ENCODE results near the gene RPUSD4.

The RPUSD4 gene

DNA sequence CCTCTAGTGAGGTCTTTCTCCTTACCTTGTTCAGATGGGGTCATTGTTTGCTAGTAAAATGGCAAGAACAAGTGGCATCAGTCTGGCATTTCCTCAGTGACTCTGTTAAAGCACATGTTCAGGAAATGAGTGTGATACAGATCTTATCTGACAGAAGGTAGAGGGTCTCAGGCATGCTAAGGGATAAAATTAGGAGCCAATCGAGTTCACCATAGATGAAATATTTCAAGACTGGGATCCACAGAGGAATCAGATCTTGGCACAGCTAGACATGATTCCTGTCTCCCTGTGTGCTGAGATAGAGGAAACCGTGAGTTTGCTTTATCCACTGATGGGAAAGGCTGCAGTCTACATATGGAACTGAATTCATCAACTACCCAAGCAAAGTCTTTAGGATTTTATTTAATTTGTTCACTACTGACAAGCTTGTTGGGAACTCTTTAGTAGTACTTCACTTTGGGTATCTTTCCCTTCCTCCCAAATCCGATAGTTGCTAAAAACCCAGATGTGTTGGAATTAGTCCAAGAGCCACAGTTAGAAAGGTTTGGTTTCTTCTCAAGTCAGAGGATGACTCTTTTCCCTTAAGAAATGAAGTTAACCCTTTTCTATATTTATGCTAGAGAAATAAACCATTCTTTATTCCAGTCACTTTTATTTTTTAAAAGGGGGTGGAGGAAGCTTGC is 18.5 kb upstream of the RPUSD4 start:
- peaks cover 4% of the 10 kb centered on the region for H3K36me3 ChIP-seq (ENCODE audit: control insufficient read depth, low read depth, low read length)

DNA sequence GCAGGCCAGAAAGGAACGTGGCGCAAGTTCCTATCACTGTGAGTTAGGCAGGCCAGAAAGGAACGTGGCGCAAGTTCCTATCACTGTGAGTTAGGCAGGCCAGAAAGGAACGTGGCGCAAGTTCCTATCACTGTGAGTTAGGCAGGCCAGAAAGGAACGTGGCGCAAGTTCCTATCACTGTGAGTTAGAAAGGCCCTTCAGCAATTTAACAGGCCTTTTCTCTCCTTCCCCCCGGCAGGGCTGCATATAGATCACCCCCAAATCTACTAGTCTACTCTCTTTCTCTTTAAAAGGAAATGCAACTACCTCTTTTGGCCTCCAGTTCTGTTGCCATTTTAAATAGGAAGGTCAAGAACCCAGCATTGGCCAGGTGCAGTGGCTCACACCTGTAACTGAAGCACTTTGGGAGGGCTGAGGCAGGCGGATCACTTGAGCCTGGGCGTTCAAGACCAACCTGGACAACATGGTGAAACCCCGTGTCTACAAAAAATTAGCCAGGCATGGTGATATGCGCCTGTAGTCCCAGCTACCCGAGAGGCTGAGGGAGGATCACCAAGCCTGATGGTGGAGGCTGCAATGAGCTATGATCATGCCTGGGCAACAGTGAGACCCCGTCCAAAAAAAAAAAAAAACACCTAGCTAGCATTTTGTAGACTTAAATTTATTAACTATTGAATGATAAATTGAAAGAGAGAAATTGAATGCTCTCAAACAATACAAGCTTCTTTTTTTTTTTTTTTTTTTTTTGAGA is 15.1 kb upstream of the RPUSD4 start:
- peaks cover 4% of the 10 kb centered on the region for H3K36me3 ChIP-seq (ENCODE audit: control insufficient read depth, low read depth, low read length)
- no peaks in the 10 kb centered on the region for H3K4me1 ChIP-seq (ENCODE audit: control insufficient read depth, low read depth, low read length)
- H3K9me3 ChIP-seq (ENCODE audit: control insufficient read depth, low read depth, low read length), result no peaks in the 10 kb centered on the region
- H3K9ac ChIP-seq (ENCODE audit: low read length), result no peak overlapping the region
- no peak overlapping the region for H3K4me3 ChIP-seq (ENCODE audit: low read length)
- no peaks in the 10 kb centered on the region for H3K27me3 ChIP-seq (ENCODE audit: control insufficient read depth, insufficient read depth, low read length)
- H3K27ac ChIP-seq (ENCODE audit: low read length), result no peak overlapping the region

More for the DNA sequence above, 18.5 kb upstream of the RPUSD4 start:
- Histone ChIP-seq H3K27me3 (ENCODE audit: control insufficient read depth, insufficient read depth, low read length) (no peaks in the 10 kb centered on the region), H3K4me1 (ENCODE audit: control insufficient read depth, low read depth, low read length) (no peaks in the 10 kb centered on the region), H3K27ac (ENCODE audit: low read length) (no peak overlapping the region), H3K9ac (ENCODE audit: low read length) (no peak overlapping the region), H3K4me3 (ENCODE audit: low read length) (no peak overlapping the region), H3K9me3 (ENCODE audit: control insufficient read depth, low read depth, low read length) (no peaks in the 10 kb centered on the region)

DNA sequence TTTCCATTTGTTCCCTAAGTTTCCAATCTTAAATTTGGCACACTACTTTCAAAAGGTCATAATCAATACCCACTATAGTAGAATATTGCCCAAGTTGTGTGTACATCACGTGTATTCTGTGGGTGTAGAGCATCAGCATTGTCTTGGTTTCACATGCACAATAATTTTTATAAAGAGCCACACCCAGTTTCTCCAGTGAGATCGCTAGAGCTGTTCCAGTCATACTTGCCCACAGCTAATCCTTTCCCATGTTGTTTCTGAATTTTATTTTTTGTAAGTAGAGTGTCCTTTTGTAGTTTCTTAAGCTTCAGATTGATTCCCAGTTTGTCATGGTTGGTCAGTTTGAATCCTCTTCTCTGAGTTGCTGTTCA is 13.8 kb upstream of the RPUSD4 start:
- H3K4me3 ChIP-seq (ENCODE audit: low read length), result no peak overlapping the region
- no peaks in the 10 kb centered on the region for H3K27me3 ChIP-seq (ENCODE audit: control insufficient read depth, insufficient read depth, low read length)
- H3K9me3 ChIP-seq (ENCODE audit: control insufficient read depth, low read depth, low read length), result no peaks in the 10 kb centered on the region
- peaks cover 4% of the 10 kb centered on the region for H3K36me3 ChIP-seq (ENCODE audit: control insufficient read depth, low read depth, low read length)
- H3K9ac ChIP-seq (ENCODE audit: low read length), result no peak overlapping the region
- H3K4me1 ChIP-seq (ENCODE audit: control insufficient read depth, low read depth, low read length), result no peaks in the 10 kb centered on the region
- H3K27ac ChIP-seq (ENCODE audit: low read length), result no peak overlapping the region

DNA sequence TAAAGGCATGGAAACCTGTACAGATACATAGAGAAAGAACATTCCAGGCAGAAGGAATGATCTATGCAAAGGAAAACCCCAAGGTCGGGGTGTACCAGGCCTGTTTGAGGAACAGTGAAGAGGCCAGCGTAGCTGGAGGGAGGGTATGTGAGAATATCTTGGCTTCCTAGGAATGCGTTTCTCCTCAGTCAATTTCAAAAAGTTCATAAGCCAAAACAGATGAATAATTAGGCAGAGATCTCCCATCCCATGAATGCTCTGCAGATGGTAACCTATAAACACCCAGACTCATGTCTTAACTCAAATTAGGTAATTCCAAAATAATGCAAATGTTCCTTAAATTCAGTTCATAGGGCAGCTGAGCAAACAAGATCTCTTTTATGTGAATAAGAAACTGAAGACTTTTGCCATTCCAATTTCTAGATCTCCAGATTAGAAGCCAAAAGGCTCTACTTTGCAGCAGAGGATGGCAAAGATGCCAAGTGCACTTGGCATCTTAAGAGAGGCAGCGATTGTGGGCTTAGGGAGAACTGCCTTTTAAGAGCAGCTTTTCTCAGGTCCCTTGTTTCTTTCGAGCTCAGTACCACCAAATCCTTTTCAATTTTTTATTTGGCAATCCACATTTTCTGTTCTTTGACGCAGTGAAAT is 13.3 kb upstream of the RPUSD4 start:
- Histone ChIP-seq H3K36me3 (ENCODE audit: control insufficient read depth, low read depth, low read length) (peaks cover 2% of the 10 kb centered on the region), H3K4me1 (ENCODE audit: control insufficient read depth, low read depth, low read length) (no peaks in the 10 kb centered on the region), H3K9me3 (ENCODE audit: control insufficient read depth, low read depth, low read length) (no peaks in the 10 kb centered on the region), H3K27ac (ENCODE audit: low read length) (no peak overlapping the region), H3K4me3 (ENCODE audit: low read length) (no peak overlapping the region), H3K9ac (ENCODE audit: low read length) (no peak overlapping the region), H3K27me3 (ENCODE audit: control insufficient read depth, insufficient read depth, low read length) (no peaks in the 10 kb centered on the region)

DNA sequence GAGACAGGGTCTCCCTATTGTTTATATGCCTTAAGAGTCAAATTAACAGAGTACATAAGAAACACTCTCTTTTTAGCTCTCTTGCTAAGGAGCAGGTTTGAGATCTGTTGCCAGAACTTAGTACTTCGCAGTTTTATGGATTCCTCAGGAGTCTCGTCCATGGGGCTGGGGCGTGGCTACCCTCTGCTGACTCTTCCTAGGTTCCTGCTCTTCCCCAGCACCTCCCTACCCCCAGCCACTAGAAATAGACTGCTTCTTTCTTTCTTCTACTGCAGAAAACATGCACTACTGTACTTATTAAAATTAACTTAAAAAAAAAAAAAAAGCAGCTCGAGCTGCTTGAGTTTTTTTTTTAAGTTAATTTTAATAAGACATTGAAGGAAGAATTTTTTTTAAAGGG is 8.1 kb upstream of the RPUSD4 start:
- no peaks in the 10 kb centered on the region for H3K27me3 ChIP-seq (ENCODE audit: control insufficient read depth, insufficient read depth, low read length)
- H3K36me3 ChIP-seq (ENCODE audit: control insufficient read depth, low read depth, low read length), result no peaks in the 10 kb centered on the region
- no peaks in the 10 kb centered on the region for H3K9me3 ChIP-seq (ENCODE audit: control insufficient read depth, low read depth, low read length)
- no peak overlapping the region for H3K9ac ChIP-seq (ENCODE audit: low read length)
- H3K4me3 ChIP-seq (ENCODE audit: low read length), result no peak overlapping the region
- no peak overlapping the region for H3K27ac ChIP-seq (ENCODE audit: low read length)
- no peaks in the 10 kb centered on the region for H3K4me1 ChIP-seq (ENCODE audit: control insufficient read depth, low read depth, low read length)

DNA sequence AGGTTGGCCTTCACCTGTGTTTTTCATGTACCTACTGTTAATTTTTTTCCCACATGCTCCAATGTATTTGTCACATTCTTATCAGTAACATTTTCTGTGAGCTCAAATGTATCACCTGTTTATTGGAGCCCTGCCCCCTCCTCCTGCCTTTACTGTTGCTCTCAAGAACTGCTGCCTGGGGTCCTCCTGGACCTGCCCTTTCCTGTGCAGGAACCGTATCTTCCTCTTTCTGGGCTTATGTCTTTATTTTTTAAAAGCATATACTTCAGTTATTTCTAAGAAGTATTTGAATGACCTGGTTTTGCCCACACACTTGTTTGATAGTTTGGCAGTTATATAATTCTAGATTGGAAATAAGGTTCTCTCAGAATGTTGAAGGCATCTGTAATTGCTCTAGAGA is 6.0 kb upstream of the RPUSD4 start:
- Histone ChIP-seq H3K4me3 (ENCODE audit: low read length) (no peak overlapping the region), H3K9me3 (ENCODE audit: control insufficient read depth, low read depth, low read length) (no peaks in the 10 kb centered on the region), H3K9ac (ENCODE audit: low read length) (no peak overlapping the region), H3K4me1 (ENCODE audit: control insufficient read depth, low read depth, low read length) (peaks cover 3% of the 10 kb centered on the region), H3K27me3 (ENCODE audit: control insufficient read depth, insufficient read depth, low read length) (no peaks in the 10 kb centered on the region), H3K27ac (ENCODE audit: low read length) (no peak overlapping the region), H3K36me3 (ENCODE audit: control insufficient read depth, low read depth, low read length) (no peaks in the 10 kb centered on the region)

DNA sequence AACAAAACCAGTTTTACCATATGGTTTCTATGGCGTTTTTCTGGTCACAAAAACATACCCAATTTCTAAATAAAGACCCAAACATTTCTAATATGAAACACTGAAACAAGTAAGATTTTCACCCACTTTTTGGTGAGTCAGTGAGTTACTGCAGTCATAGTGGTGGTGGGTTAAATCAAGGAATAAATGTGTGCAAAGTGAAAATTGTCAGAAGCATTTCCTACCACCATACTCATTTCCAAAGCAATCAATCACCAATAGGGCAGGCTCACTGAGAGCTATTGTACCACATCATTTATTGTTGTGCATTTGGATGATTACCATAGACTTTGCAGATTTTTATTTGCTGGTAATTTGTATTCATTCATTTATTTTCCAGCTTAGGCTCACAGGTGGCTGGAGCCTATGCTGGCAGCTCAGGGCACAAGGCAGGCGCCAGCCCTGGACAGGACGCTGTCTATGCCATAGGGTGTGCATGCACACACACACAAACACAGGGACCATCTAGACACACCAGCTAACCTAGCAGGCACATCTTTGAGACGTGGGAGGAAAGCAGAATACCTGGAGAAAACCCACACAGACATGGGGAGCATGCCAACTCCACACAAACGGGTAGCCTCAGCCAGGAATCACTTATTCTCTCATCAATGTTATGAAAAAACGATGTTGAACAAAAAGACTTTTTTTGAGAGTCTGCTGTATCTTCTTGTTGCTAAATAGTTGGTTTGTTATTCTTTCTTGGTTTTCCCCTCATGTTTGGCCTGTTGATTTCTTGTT is 5.3 kb upstream of the RPUSD4 start:
- Histone ChIP-seq H3K4me3 (ENCODE audit: low read length) (no peak overlapping the region), H3K4me1 (ENCODE audit: control insufficient read depth, low read depth, low read length) (peaks cover 7% of the 10 kb centered on the region), H3K9me3 (ENCODE audit: control insufficient read depth, low read depth, low read length) (no peaks in the 10 kb centered on the region), H3K36me3 (ENCODE audit: control insufficient read depth, low read depth, low read length) (no peaks in the 10 kb centered on the region), H3K9ac (ENCODE audit: low read length) (no peak overlapping the region), H3K27me3 (ENCODE audit: control insufficient read depth, insufficient read depth, low read length) (no peaks in the 10 kb centered on the region), H3K27ac (ENCODE audit: low read length) (no peak overlapping the region)

DNA sequence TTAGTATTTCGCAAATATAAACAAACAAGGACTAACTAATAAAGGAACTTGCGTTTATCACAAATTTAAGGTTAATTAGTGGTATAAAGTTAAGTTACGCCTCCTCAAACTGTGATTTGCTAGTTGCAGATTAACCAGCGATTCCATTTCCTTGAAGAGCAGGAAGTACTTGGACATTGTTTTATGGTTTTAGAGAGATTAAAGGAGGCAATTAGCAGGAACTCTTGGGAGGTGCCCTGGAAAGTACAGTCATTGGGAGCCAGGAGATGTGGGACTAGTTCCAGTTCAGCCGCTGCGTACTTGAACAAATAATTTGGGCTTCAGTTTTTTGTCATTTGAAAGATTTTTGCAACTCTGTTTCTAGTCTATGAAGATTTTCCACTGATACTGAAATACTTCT is 3.4 kb upstream of the RPUSD4 start:
- H3K4me3 ChIP-seq (ENCODE audit: low read length), result no peak overlapping the region
- no peaks in the 10 kb centered on the region for H3K27me3 ChIP-seq (ENCODE audit: control insufficient read depth, insufficient read depth, low read length)
- no peak overlapping the region for H3K27ac ChIP-seq (ENCODE audit: low read length)
- no peak overlapping the region for H3K9ac ChIP-seq (ENCODE audit: low read length)
- no peaks in the 10 kb centered on the region for H3K9me3 ChIP-seq (ENCODE audit: control insufficient read depth, low read depth, low read length)
- peaks cover 3% of the 10 kb centered on the region for H3K36me3 ChIP-seq (ENCODE audit: control insufficient read depth, low read depth, low read length)
- H3K4me1 ChIP-seq (ENCODE audit: control insufficient read depth, low read depth, low read length), result peaks cover 12% of the 10 kb centered on the region

DNA sequence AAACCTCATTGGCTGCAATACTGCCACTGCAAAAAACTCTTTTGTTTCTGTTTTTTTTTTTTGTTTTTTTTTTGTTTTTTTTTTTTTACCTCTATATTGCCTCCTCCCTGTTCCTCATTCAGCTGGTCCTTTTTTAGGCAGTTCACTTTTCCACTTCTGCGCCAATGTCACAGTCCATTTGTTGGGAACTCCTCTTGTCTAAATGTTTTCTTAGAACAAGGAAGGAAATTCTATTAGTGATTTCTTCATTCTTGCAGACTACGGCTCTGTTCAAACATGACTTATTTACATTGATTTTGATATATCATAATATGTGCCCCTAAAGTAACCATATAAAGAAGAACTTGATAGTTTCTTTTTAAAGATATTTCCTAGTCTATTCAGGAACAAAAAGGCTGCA is 3.0 kb upstream of the RPUSD4 start:
- H3K4me3 ChIP-seq (ENCODE audit: low read length), result no peak overlapping the region
- peaks cover 12% of the 10 kb centered on the region for H3K4me1 ChIP-seq (ENCODE audit: control insufficient read depth, low read depth, low read length)
- no peaks in the 10 kb centered on the region for H3K27me3 ChIP-seq (ENCODE audit: control insufficient read depth, insufficient read depth, low read length)
- no peak overlapping the region for H3K27ac ChIP-seq (ENCODE audit: low read length)
- H3K9ac ChIP-seq (ENCODE audit: low read length), result no peak overlapping the region
- H3K36me3 ChIP-seq (ENCODE audit: control insufficient read depth, low read depth, low read length), result peaks cover 7% of the 10 kb centered on the region
- H3K9me3 ChIP-seq (ENCODE audit: control insufficient read depth, low read depth, low read length), result no peaks in the 10 kb centered on the region

DNA sequence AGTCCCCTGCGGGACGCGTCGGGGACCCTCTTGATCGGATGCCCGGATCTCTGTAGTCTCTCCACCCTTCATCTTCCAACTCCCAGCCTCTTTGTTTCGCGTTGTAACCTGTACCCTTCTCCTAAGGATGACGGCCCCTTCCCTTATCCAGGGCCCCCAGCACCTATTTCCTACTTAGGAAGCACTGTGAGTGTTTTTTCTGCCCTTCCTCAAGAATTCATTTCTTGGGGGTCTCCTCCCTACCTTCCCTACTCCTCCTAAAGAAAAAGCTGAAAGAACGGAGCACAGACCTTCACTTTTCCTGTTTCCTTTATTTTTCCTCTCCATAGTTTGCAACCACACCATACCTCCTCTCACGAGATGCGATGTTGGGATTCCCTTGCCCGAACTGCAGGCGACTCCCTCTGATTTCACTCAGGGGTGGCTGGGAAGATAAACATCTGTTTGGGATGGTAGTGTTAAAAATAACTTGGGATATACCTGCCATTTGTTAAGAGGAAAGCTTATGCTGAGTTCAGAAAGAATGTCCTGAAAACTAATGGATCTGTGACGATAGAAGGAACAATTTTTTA is 725 bp upstream of the RPUSD4 start:
- Histone ChIP-seq H3K9me3 (ENCODE audit: control insufficient read depth, low read depth, low read length) (no peaks in the 10 kb centered on the region), H3K9ac (ENCODE audit: low read length) (peak overlapping the region; percentile 94), H3K4me3 (ENCODE audit: low read length) (peak overlapping the region; percentile 94), H3K27ac (ENCODE audit: low read length) (no peak overlapping the region), H3K27me3 (ENCODE audit: control insufficient read depth, insufficient read depth, low read length) (no peaks in the 10 kb centered on the region), H3K36me3 (ENCODE audit: control insufficient read depth, low read depth, low read length) (peaks cover 22% of the 10 kb centered on the region), H3K4me1 (ENCODE audit: control insufficient read depth, low read depth, low read length) (peaks cover 12% of the 10 kb centered on the region)

DNA sequence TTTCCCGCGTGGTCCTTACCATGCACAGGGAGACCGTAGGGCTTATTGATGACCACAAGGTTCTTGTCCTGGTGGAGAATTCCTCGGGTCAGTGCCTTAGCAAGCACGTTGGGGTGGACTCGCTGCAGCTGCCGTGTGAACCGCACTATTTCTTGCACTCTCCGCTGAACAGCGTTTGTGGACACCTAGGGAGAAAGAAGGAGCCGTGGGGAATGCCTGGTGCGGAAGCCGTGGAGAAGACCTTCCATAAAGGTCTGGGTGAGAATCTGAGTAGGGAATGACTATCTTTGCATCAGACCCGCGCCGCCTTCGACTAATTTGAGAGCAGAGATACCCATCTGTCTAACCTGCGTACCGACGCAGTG is 597 bp downstream of the RPUSD4 start:
- Histone ChIP-seq H3K36me3 (ENCODE audit: control insufficient read depth, low read depth, low read length) (peaks cover 35% of the 10 kb centered on the region), H3K27ac (ENCODE audit: low read length) (peak overlapping the region; percentile 95), H3K27me3 (ENCODE audit: control insufficient read depth, insufficient read depth, low read length) (no peaks in the 10 kb centered on the region), H3K4me1 (ENCODE audit: control insufficient read depth, low read depth, low read length) (peaks cover 12% of the 10 kb centered on the region), H3K9ac (ENCODE audit: low read length) (peak overlapping the region; percentile 94), H3K9me3 (ENCODE audit: control insufficient read depth, low read depth, low read length) (no peaks in the 10 kb centered on the region), H3K4me3 (ENCODE audit: low read length) (peak overlapping the region; percentile 94)

Measured in iPS-18a (cell line).